GM21737 (cell line): ENCODE data around the gene ADPRM.

ENCODE experiments used
- ATAC-seq: cut with Tn5 transposase; IDR thresholded peaks from one replicate; pipeline ENCODE4 v1.9.1; 2021; ENCODE audit warnings: mild to moderate bottlenecking, moderate library complexity; ENCODE audit not compliant: unreplicated experiment

Gene ADPRM

DNA sequence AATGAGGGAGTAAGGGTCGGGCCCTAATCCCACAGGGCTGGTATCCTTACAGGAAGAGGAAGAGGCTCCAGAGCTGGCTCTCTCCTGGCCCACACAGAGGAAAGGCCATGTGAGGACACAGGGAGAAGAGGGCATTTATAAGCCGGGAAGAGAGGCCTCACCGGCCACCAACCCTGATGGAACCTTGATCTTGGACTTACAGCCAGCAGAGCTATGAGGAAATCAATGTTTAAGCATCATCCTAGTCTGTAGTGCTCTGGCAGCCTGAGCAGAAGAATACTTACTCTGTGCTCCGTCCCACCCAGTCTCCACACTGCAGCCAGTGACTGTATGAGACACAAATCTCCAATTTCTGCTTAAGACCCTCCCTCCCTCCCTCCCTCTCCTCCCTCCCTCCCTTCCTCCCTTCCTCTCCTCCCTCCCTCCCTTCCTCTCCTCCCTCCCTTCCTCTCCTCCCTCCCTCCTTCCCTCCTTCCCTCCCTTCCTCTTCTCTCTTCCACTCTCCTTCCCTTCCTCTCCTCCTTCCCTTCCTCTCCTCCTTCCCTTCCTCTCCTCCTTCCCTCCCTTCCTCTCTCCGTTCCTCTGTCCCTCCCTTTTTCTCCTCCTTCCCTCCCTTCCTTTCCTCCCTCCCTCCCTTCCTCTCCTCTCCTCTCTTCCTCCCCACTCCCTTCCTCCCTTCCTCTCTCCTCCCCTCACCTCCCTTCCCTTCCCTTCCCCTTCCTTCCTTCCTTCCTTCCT, 41.3 kb downstream of the ADPRM start:
- no peak for ATAC-seq

DNA sequence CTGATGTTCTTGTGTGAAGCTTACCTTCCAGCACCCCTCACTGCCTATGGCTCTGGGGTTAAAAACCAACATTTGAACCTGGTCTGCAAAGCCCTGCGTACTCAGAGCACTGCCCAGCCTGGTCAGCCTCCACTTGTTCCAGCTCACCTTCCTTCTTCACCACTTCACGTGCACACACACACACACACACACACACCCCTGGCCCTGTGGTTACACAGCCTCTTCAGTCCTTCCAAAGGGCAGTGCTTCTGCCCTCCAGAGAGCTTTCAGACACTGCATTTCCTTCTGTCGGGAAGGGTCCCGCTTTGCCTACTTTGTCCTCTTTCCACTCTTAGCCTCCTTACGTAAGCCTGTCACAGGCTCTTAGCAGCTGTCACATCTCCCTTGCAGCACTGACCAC, 42.0 kb downstream of the ADPRM start:
- ATAC-seq: no peak

DNA sequence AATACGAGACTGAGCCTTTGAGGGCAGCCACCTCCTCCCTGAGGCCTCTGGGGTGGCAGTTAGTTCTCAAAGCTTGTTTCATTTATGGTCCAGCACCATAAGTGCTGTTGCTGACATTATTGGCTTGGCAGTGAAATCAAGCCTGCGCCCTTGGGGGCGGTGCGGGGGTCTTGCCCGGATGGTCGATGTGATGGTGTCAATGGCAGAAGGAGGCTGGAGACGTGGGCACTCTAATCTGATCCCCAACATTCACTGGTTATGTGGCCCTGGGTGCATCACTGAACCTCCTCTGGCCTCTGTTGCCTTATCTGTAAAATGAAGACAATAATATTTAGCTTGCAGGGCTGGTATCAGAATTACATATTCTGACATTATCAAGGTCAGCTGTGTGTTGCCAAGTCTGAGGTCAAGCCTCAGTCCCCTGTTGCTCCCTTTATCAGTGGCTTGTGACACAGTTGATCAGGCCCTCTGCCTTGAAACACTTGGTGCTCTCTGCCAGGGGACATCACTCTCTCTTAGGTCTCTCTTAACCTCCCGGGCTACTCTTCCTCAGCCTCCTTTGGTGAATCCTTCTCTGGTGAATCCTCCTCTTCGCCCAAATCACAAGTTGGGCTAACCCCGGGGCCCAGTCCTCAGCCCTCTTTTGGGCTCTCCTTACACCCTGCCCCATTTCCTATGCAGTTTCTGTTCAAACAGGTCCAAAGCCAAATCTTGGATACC, 44.2 kb downstream of the ADPRM start:
- ATAC-seq: no peak

DNA sequence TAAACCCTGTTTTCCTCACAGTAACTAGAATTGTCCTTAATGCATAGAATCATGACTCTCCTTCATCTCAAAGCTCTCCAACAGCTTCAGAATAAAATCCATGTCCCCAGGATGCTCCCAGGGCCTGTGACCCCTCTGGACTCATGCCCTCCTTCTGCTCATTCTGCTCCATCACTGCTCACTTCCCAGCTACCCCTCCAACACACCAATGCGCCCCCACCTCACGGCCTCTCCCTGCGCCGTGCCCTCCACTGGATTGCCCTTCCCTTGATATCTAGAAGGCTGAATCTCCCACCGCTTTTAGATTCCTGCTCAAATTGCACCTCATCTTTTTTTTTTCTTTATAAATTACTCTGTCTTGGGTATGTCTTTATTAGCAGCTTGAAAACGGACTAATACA, 45.0 kb downstream of the ADPRM start:
- no peak for ATAC-seq

DNA sequence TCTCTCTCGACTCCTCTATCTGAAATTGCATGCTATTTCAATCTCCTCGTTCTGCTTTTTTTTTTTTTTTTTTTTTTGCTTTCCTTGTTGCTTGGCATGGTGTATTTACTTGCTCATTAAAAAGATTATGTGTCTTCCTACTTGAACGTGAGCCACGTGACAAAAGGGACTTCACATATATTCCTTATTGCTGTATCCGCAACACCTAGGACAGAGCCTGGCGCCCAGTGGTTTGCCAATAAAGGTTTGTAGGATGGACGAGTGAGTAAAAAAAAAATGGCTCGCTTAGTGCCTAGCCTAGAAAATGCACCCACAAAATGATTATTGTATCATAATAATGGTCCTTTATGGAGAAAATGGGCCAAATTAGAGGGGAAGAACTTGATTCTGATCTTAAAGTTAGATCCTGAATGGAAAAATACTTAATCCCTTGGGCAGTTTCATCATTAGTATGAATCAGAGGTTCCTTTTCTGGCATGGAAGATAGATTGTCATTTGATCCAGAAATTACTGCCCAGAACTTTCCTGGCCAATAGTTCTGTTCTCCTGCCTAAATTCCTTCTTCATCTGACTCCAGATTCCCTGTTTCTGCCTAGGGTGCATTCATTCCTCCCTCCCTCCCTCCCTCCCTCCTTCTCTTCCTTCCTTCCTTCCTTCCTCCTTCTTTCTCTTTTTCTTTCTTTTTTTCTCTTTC, 46.1 kb downstream of the ADPRM start:
- no peak for ATAC-seq

DNA sequence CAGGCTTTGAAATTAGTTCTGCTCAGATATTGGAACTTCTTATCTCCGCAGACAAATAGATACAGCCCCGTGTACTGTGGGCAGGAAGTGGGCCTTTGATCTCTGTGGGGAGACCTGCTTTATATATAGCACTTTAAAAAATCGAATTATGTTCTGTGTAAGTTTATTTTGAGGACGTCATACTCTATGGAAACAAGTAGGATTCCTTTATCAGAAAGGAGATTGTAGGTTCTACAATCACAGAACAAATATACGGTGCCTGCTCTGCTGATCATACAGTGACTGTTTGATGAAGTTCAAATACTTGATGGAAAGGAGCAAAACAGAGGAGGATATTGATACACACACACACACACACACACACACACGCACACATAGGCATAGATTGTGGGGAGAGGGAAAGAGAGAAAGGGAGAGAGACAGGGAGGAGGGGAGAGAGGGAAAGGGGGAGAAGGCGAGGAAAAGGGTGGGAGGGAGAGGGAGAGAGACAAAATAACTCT, 47.2 kb downstream of the ADPRM start:
- ATAC-seq: no peak

DNA sequence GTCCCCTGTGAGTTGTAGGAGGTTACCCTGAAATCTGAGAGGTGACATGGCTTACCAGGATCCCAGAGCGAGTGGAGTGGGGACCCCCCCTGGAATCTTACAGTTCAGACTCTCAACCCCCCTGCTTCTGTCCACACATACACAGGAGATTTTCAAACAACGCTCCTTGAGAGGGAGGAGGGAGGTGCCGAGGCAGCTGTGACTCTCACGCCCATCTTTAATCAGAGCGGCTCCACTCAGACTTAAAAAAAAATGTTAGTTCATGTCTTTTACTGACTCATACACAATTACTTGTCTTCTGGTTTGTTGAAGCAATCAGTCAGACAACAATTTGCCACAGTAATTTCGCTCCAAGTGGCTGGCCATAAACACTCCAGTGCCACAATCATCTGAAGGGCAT, 47.8 kb downstream of the ADPRM start:
- ATAC-seq: no peak

DNA sequence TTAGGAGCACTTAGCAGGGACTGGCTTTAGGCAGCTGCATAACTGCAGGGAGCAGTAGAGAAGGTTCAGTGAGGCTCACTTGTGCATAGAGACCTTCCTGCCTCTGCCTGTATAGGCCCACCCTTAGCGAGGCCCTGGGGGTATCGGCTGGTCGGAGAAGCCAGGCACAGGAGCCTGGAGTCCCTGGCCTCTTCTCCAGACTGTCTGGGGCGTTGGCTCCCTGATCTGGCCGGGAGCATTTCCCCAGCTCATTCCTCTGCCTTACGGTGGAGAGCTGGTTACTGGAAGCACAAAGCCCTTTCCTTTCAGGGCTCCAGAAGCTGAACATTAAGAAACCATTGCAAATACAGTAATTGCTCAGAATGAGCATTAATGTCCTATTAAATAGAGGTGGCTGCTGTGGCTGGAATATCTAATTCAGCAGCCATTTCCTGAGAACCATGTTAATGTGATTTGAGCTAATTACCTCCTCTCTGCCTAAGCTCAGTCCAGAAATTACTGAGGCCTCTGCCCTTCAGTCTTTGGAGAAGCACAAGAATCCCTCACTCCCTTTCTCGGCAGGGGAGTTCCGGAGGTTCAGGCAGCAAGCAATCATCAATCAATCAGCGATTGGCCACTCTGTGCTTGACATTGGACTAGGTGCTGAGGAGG, 51.3 kb downstream of the ADPRM start:
- no peak for ATAC-seq

DNA sequence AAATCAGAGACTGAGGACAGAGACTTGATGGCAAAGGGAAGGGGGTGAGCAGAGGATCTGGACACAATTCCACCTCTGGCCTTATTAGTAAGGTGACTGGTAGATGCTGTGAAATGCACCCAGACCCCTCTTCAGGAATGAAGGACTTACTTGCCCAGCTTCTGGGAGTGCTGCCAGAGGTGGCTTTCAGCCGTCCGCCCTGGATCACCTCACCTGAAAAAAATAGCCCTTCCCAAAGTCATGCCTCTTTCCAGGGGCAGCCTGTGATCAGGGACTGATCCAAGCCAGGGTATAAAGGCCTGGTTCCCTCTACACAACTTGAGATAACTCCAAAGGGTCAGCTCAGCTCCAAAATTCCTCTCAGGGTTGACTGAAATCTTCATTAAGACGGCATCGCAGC, 52.8 kb downstream of the ADPRM start:
- ATAC-seq: no peak

DNA sequence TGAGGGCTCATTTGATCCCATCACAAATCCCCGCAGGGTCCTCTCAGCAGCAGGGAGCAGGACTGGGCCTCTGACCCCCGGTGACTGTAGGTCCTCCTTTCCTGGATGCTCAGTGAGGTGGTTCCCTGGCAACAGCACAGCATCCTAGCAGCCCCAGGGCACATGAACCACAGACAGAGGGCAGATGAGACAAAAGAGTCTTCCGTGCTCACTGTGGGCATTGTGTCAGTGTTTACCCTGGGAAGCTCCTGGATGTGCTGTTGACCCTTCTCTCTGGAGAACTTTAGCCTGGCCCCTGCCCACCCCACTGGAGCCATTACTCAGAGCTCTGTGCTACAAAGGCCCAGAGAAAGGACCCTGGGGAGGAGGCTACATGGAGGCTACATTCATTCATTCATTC, 54.2 kb downstream of the ADPRM start:
- ATAC-seq: no peak

DNA sequence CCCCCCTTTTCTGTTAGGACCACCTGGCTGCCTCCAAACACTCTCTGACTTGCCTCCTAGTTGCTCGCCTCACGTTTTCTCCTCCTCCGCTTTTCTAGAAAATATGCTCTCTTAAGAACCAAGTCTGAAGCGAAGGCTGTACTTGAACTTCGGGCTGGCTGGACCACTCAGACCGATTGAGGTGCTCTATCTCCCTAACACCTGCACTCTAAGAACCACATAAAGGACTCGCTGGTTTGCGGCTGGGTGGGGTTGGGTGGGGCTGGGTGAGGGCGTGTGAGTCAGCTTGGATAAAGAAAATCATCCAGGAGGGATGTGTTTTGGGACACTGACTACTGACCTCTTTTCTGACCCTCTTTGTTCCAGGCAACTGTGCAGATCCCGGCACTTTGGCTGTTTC, 55.3 kb downstream of the ADPRM start:
- ATAC-seq: no peak

DNA sequence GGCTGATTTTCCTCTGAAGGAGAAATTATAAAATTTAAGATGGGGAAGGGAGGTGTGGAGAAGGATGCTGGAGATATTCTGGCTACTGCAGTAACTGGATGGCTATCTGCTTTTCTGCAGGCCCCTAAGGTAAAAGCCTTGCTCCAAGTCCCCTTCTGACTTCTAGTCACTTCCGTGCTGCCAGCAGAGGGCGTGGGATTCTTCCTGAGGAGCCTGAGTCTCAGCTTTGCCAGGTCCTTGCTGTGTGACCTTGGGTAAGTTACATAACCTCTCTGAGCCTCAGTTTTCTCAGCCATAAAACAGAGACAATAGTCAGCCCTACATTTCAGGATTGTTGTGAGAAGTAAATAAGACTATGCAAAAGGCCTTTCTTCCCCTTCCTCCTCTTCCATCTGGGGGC, 56.7 kb downstream of the ADPRM start:
- no peak for ATAC-seq

DNA sequence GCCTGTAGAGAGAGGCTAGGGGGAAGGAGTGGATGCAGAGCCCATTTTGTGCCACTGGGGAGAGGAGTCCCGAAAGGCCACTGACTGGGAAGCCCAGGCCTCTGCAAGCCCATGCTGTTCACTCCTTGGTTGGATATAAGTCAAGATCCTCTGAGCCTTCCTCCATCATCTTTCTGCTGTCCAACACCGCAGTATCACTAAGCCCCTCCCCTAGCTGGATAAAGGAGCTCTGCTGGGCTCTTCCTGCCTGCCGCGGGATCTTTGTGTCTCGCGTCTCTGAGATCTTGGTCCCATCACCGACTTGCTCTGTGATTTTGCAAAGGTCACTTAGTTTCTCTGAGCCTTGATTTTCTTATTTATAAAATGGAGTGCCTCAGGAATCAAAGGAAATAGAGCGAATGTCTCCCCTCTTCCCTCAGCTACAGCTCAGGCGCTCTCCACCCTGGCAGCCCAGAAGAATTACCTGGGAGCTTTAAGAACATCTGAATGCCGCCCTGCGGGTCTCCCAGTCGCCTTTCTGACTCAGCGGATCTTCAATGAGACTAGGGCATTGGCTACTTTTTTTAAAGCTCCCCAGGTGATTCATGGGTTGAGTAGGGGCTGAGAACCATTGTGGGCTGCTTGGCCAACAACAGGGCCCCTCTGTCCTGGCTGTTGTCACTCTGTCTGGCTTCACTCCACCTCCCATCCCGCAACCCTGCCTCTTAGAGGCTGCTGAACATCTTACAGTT, 57.6 kb downstream of the ADPRM start:
- ATAC-seq: no peak

DNA sequence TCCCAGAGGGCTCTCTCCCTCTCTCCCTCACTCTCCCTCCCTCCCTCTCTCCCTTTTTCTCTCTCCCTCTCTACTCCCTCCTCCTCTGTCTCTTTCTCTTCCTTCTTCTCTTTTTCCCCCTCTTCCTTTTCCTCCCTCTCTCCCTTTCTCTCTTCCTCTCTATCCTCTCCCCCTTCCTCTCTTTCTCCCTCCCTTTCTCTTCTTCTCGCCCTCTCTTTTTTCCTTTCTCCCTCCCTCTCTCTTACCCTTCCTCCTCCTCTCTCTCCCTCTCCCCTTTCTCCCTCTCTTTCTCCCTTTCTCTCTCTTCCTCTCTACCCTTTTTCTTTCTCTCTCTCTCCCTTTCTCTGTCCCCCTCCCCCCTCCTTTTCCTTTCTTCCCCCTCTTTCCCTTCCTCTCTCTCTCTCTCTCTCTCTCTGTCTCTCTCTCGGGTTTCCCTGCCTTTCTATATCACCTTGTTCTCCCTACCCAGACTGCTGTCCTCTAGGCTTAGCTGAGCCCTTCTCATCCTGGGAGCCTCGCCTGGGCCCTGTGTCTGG, 58.3 kb downstream of the ADPRM start:
- no peak for ATAC-seq

DNA sequence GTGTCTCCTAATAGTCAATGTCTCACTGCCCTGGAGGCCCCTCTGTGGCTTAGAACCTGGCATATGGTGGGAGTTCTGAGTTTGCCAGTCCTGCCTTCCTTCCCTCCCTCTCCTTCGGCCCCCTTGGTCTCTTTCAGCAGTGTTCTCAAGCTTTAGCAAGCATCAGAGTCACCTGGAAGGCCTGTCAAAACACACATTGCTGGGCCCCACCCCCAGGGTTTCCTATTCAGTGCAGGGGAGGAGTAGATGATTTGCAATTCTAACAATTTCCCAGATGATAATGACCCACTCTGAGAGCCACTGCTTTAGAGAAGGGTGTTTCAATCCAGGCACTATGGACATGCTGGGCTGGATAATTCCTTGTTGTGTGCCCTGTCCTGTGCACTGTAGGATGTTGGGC, 58.8 kb downstream of the ADPRM start:
- no peak for ATAC-seq

DNA sequence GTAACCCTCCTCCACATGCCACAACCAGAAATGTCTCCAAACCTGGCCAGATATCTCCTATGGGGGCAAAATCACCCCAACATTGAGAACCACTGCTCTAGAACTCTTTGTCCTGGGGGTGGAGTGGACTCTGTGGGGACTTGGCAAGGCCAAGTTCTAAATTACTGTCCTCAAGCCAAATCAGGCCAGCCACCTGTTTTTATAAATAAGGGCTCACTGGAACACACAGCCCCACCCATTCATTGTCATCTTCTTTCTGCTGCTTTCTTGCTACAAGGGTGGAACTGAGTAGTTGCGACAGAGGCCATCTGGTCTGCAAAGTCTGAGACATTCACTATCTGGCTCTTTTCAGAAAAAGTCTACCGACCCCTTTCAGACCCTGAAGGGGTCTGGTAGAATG, 59.2 kb downstream of the ADPRM start:
- no peak for ATAC-seq

DNA sequence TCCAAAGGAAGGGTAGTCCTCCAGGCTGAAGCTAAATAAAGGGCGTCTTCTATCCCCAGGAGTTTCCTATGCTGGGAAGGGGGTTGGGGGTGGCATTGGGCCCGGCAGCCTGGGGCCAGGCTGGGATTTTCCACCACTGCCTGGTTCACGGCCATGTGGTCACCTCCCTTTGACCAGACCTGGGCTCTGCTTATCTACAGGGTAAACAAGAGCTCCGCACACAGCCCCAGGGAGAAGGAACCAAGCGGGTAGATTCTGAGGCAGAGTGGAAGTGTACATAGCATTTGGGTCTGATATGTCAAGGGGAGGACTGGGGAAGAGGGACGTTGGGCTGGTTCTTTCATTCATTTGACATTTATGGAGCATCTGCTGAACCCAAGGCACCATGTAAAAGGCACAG, 59.7 kb downstream of the ADPRM start:
- ATAC-seq: no peak

DNA sequence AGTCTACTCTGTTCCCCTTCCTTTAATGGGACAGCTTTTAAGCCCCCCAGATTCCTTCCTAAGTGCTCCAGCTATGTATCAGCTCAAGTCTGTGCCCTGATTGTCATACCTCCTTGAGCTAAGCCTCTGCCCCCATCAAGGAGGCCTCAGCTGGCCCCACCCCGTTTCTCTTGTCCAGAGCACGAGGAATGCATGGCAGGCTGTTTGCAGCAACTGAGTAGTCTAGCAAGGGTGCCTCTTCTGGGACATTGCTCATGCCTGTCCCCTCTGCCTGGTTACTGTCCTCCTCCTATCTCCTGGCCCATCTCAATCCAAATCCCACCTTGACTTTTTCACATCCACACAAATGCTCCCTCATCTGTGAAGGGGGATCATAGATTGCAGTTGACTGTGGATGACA, 60.3 kb downstream of the ADPRM start:
- ATAC-seq: no peak

DNA sequence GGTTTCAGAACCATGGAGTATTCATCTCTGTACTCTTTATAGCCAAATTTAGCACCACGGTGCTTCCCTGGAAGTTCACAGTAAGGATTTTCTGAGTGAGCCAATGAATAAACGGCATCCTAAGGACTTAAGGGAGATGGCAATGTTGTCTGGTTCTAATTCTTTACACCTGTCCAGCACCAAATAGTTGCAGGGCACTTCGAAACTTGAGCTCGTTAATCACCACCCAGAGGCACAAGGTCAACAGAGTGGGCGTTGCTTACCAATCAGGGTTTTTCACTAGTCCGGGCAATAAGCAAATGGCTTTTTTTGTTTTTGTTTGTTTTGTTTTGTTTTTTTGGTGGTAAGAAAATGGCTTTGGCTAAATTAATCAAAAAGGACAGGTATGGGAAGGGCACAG, 60.7 kb downstream of the ADPRM start:
- no peak for ATAC-seq
